ENCODE results near the gene OLFML3. TPM values are rescaled to one million over a fixed set of nuclear protein-coding genes. Genes with fewer than 3 reads are reported as not detected.

Gene OLFML3
- total RNA-seq, 1 experiment from 2014 or later: 171 TPM

DNA sequence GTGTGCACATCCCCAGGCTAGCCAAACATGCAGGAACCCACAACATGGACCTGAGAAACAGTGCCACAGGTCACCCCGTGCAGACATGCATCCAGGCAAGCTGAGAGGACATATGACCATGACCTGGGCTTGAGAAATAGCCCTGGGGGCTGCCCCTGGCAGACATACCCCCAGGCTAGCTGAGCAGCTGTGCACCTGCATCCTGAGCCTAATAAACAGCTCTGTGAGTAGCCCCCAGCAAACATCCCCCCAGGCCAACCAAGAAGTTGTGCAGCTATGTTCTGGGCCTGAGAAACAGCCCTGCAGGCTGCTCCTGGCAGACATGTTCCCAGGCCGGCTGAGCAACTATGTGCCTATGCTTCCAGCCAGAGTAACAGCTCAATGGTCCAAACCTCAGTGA is 14.5 kb downstream of the OLFML3 start:
- Histone ChIP-seq H2AFZ (ENCODE audit: low read length) (no peak overlapping the region), H3K18ac (ENCODE audit: insufficient read length, low read depth, low read length) (no peak overlapping the region), H4K20me1 (ENCODE audit: control insufficient read depth, insufficient read depth, insufficient read length) (no peaks in the 10 kb centered on the region), H2BK120ac (ENCODE audit: low read depth, low read length, poor library complexity, severe bottlenecking) (no peak overlapping the region), H2BK20ac (ENCODE audit: low read depth, low read length, poor library complexity, severe bottlenecking) (no peak overlapping the region), H2BK12ac (ENCODE audit: insufficient read length, low read depth, low read length) (no peak overlapping the region), H3K27ac (ENCODE audit: insufficient read length, low read depth, low read length) (no peak overlapping the region), H3K9me3 (ENCODE audit: control insufficient read depth, low read depth, low read length) (peaks cover 6% of the 10 kb centered on the region), H3K79me1 (ENCODE audit: insufficient read depth, low read depth, low read length, poor library complexity, severe bottlenecking) (no peaks in the 10 kb centered on the region), H3K14ac (ENCODE audit: insufficient read depth, low read length) (no peak overlapping the region), H4K8ac (replicated peaks; ENCODE audit: insufficient read length, low read depth, low read length) (no peak overlapping the region), H2BK15ac (ENCODE audit: low read depth, low read length) (no peak overlapping the region), H2BK5ac (ENCODE audit: insufficient read length, low read length) (no peak overlapping the region), H3K4me2 (ENCODE audit: insufficient read depth, insufficient read length, low read length) (no peak overlapping the region), H3T11ph (ENCODE audit: low read length) (no peak overlapping the region), H3K79me2 (ENCODE audit: insufficient read depth, low read length) (no peaks in the 10 kb centered on the region), H2AK5ac (ENCODE audit: insufficient read length, low read length) (no peak overlapping the region), H4K91ac (ENCODE audit: insufficient read length, low read depth, low read length) (no peak overlapping the region), H3K4ac (ENCODE audit: low read depth, low read length) (no peak overlapping the region), H3K27me3 (ENCODE audit: insufficient read depth, low read length) (no peaks in the 10 kb centered on the region), H3K4me1 (ENCODE audit: insufficient read depth, low read length) (no peaks in the 10 kb centered on the region), H3K23ac (ENCODE audit: insufficient read length, low read depth, low read length) (no peak overlapping the region), H3K9ac (ENCODE audit: extremely low read depth, insufficient read length, low read length) (no peak overlapping the region), H3K23me2 (ENCODE audit: insufficient read length, low read depth, low read length, poor library complexity, severe bottlenecking) (no peaks in the 10 kb centered on the region), H4K5ac (ENCODE audit: insufficient read length, low read depth, low read length) (no peak overlapping the region), H3K56ac (ENCODE audit: insufficient read length, low read depth, low read length) (no peak overlapping the region)
- H3K9me3 Mint-ChIP-seq: peaks cover 23 to 31% of the 10 kb centered on the region in 2 experiments
- H3K4me3 Mint-ChIP-seq: no peak overlapping the region
- TF ChIP-seq, protein P1, sequence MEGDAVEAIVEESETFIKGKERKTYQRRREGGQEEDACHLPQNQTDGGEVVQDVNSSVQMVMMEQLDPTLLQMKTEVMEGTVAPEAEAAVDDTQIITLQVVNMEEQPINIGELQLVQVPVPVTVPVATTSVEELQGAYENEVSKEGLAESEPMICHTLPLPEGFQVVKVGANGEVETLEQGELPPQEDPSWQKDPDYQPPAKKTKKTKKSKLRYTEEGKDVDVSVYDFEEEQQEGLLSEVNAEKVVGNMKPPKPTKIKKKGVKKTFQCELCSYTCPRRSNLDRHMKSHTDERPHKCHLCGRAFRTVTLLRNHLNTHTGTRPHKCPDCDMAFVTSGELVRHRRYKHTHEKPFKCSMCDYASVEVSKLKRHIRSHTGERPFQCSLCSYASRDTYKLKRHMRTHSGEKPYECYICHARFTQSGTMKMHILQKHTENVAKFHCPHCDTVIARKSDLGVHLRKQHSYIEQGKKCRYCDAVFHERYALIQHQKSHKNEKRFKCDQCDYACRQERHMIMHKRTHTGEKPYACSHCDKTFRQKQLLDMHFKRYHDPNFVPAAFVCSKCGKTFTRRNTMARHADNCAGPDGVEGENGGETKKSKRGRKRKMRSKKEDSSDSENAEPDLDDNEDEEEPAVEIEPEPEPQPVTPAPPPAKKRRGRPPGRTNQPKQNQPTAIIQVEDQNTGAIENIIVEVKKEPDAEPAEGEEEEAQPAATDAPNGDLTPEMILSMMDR (conservative IDR thresholded peaks at IDR 0.05): no peak
- H3K27me3 Mint-ChIP-seq (ENCODE audit: low read depth): peaks cover 8% of the 10 kb centered on the region
- peaks cover 15 to 32% (median 19%) of the 10 kb centered on the region in 3 experiments for H3K36me3 Mint-ChIP-seq (ENCODE audit: insufficient read depth in 1 of 3, low read depth in 3 of 3)
- no peak overlapping the region for H3K27ac Mint-ChIP-seq
- H3K4me1 Mint-ChIP-seq: peaks cover 9 to 10% of the 10 kb centered on the region in 2 experiments
- DNase-seq: no peak
- WGBS (ENCODE audit: extremely low coverage, insufficient read length, low lambda C conversion rate): no CpG with 5 or more reads among the region's 2 CpGs

Measured in H9 (cell line).